Astrocyte (in vitro differentiated cells and primary cell): ENCODE measurements around the gene MAP4K4. TPM values are rescaled to one million over a fixed set of nuclear protein-coding genes. Genes with fewer than 3 reads are reported as not detected.
A peak's percentile ranks its signal among the peaks of the same experiment; 100 is the strongest.

ENCODE experiments used
- DNase-seq: peaks from one replicate; pipeline ENCODE4 v3.0.0-alpha.2; 2010; ENCODE audit warnings: low read depth
- FAIRE-seq: peaks from 2 replicates; lab custom pipeline; 2011; peaks lifted over from hg19 to GRCh38; lab: Jason Lieb, UNC
- H2AFZ ChIP-seq: 2 replicates; pipeline ENCODE4 v1.6.0; 2012; ENCODE audit warnings: low read depth, low read length, inconsistent platforms
- H3K27ac ChIP-seq: 2 replicates; pipeline ENCODE4 v1.5.1; 2011; ENCODE audit warnings: low read depth, low read length, inconsistent platforms
- H3K27me3 ChIP-seq: 2 replicates; pipeline ENCODE4 v1.6.0; 2011; ENCODE audit warnings: low read length, inconsistent platforms; ENCODE audit not compliant: insufficient read depth
- H3K36me3 ChIP-seq: 2 replicates; pipeline ENCODE4 v1.5.1; 2011; ENCODE audit warnings: low read length, inconsistent platforms; ENCODE audit not compliant: insufficient read depth
- H3K4me1 ChIP-seq: 2 replicates; pipeline ENCODE4 v1.5.1; 2011; ENCODE audit warnings: low read length, inconsistent platforms; ENCODE audit not compliant: insufficient read depth
- H3K4me2 ChIP-seq: 2 replicates; pipeline ENCODE4 v1.6.0; 2012; ENCODE audit warnings: low read length, inconsistent platforms
- H3K4me3 ChIP-seq: 2 replicates; pipeline ENCODE4 v1.5.1; 2011; ENCODE audit warnings: low read depth, mild to moderate bottlenecking, low read length, inconsistent platforms; ENCODE audit not compliant: insufficient read depth
- H3K79me2 ChIP-seq: 2 replicates; pipeline ENCODE4 v1.6.0; 2012; ENCODE audit warnings: mild to moderate bottlenecking, low read length, inconsistent platforms; ENCODE audit not compliant: insufficient read depth
- H3K9ac ChIP-seq: 2 replicates; pipeline ENCODE4 v1.6.0; 2012; ENCODE audit warnings: mild to moderate bottlenecking, low read length, inconsistent platforms
- H3K9me3 ChIP-seq: 2 replicates; pipeline ENCODE4 v1.5.1; 2012; ENCODE audit warnings: low read depth, mild to moderate bottlenecking, low read length, inconsistent platforms; ENCODE audit not compliant: insufficient read depth
- H4K20me1 ChIP-seq: 2 replicates; pipeline ENCODE4 v1.6.0; 2012; ENCODE audit warnings: low read length, inconsistent platforms; ENCODE audit not compliant: insufficient read depth
- H3K27ac Mint-ChIP-seq: one replicate; pipeline ENCODE4 v1.8.0; 2021; ENCODE audit warnings: mild to moderate bottlenecking, mixed read lengths; ENCODE audit not compliant: unreplicated experiment
- H3K27me3 Mint-ChIP-seq: one replicate; pipeline ENCODE4 v1.8.0; 2021; ENCODE audit warnings: low read depth, mixed read lengths; ENCODE audit not compliant: unreplicated experiment
- H3K36me3 Mint-ChIP-seq: one replicate; pipeline ENCODE4 v1.8.0; 2021; ENCODE audit warnings: low read depth, mixed read lengths; ENCODE audit not compliant: unreplicated experiment
- H3K4me1 Mint-ChIP-seq: one replicate; pipeline ENCODE4 v1.8.0; 2021; ENCODE audit warnings: low read depth, mixed read lengths; ENCODE audit not compliant: unreplicated experiment
- H3K4me3 Mint-ChIP-seq: one replicate; pipeline ENCODE4 v1.8.0; 2021; ENCODE audit warnings: mild to moderate bottlenecking, moderate library complexity, mixed read lengths; ENCODE audit not compliant: unreplicated experiment
- H3K9me3 Mint-ChIP-seq: one replicate; pipeline ENCODE4 v1.8.0; 2021; ENCODE audit warnings: mild to moderate bottlenecking, mixed read lengths; ENCODE audit not compliant: unreplicated experiment
- CTCF ChIP-seq: IDR thresholded peaks from 2 replicates; pipeline ENCODE4 v1.5.1; 2011; ENCODE audit warnings: low read depth, mild to moderate bottlenecking, inconsistent platforms, low read length, moderate library complexity; ENCODE audit not compliant: insufficient read depth
- EZH2 ChIP-seq: IDR thresholded peaks from 2 replicates; pipeline ENCODE4 v1.6.1; 2012; ENCODE audit warnings: mild to moderate bottlenecking, low read length, inconsistent platforms; ENCODE audit not compliant: insufficient read depth
- total RNA-seq: library from RNA; stranded (reverse); gene quantifications from 2 replicates; pipeline ENCODE4 v1.2.1, GENCODE V29; 2021

Gene MAP4K4
- total RNA-seq, 1 donor from 2014 or later: 231 TPM

GRCh38 chr2:101843471-101843870 is 146.0 kb downstream of the MAP4K4 start:
- Histone ChIP-seq H3K4me2 (peak overlapping the region; percentile 8), H3K27ac (peak overlapping the region; percentile 38), H3K79me2 (peaks cover 67% of the 10 kb centered on the region), H3K9ac (peak overlapping the region; percentile 13), H3K9me3 (no peaks in the 10 kb centered on the region), H2AFZ (no peak overlapping the region), H3K4me1 (peaks cover 30% of the 10 kb centered on the region), H3K36me3 (peaks cover 73% of the 10 kb centered on the region), H3K4me3 (no peak overlapping the region), H3K27me3 (no peaks in the 10 kb centered on the region), H4K20me1 (peaks cover 81% of the 10 kb centered on the region)
- no peak for FAIRE-seq
- no peak for DNase-seq
- Mint-ChIP-seq H3K4me3 (no peak overlapping the region), H3K27ac (peak overlapping the region; percentile 78), H3K27me3 (no peaks in the 10 kb centered on the region), H3K4me1 (peaks cover 25% of the 10 kb centered on the region), H3K9me3 (peaks cover 2% of the 10 kb centered on the region), H3K36me3 (peaks cover 20% of the 10 kb centered on the region)
- TF ChIP-seq CTCF (no peak), EZH2 (no peak)

GRCh38 chr2:101844055-101844635 is 146.6 kb downstream of the MAP4K4 start:
- Histone ChIP-seq H3K79me2 (peaks cover 67% of the 10 kb centered on the region), H3K4me3 (no peak overlapping the region), H3K27me3 (no peaks in the 10 kb centered on the region), H4K20me1 (peaks cover 80% of the 10 kb centered on the region), H3K9ac (peak overlapping the region; percentile 19), H3K27ac (peak overlapping the region; percentile 38), H2AFZ (no peak overlapping the region), H3K4me1 (peaks cover 30% of the 10 kb centered on the region), H3K9me3 (no peaks in the 10 kb centered on the region), H3K36me3 (peaks cover 67% of the 10 kb centered on the region), H3K4me2 (peak overlapping the region; percentile 33)
- Mint-ChIP-seq H3K4me1 (peaks cover 31% of the 10 kb centered on the region), H3K4me3 (no peak overlapping the region), H3K27me3 (no peaks in the 10 kb centered on the region), H3K9me3 (peaks cover 2% of the 10 kb centered on the region), H3K27ac (peak overlapping the region; percentile 59), H3K36me3 (peaks cover 22% of the 10 kb centered on the region)
- DNase-seq (peak; percentile 83), FAIRE-seq (no peak)
- TF ChIP-seq CTCF (no peak), EZH2 (no peak)

GRCh38 chr2:101846973-101847372 is 149.5 kb downstream of the MAP4K4 start:
- Histone ChIP-seq H3K4me2 (no peak overlapping the region), H3K9ac (no peak overlapping the region), H3K9me3 (no peaks in the 10 kb centered on the region), H3K4me3 (no peak overlapping the region), H3K79me2 (peaks cover 66% of the 10 kb centered on the region), H2AFZ (no peak overlapping the region), H3K36me3 (peaks cover 51% of the 10 kb centered on the region), H4K20me1 (peaks cover 69% of the 10 kb centered on the region), H3K27ac (no peak overlapping the region), H3K4me1 (peaks cover 29% of the 10 kb centered on the region), H3K27me3 (no peaks in the 10 kb centered on the region)
- DNase-seq (no peak), FAIRE-seq (no peak)
- Mint-ChIP-seq H3K4me1 (peaks cover 31% of the 10 kb centered on the region), H3K27ac (no peak overlapping the region), H3K4me3 (no peak overlapping the region), H3K9me3 (peaks cover 2% of the 10 kb centered on the region), H3K36me3 (peaks cover 13% of the 10 kb centered on the region), H3K27me3 (no peaks in the 10 kb centered on the region)
- TF ChIP-seq CTCF (no peak), EZH2 (no peak)
